Activated CD4-positive, CD25-positive, alpha-beta regulatory T cell treated with anti-CD3 and anti-CD28 coated beads, Interleukin-2, amount 50 U/mL, for 16 hours (primary cell): ENCODE data around the gene ARF1.

Source experiments
- DNase-seq: peaks from one replicate; pipeline ENCODE4 v3.0.0-alpha.2; 2020; ENCODE audit warnings: low read depth, low spot score

The ARF1 gene

GRCh38 chr1:228147151-228147693, 64.7 kb downstream of the ARF1 start:
- DNase-seq, result no peak

GRCh38 chr1:228147768-228148167, 65.3 kb downstream of the ARF1 start:
- DNase-seq, result no peak

- DNase-seq, result no peak
These were observed 65.8 kb downstream of the ARF1 start for GRCh38 chr1:228148196-228148861.
